K562 (cell line): Measurements from ENCODE around the gene SLC15A1.

Source experiments
- CBFA2T3 ChIP-seq: fragments of 450-650 bp; IDR thresholded peaks from 2 replicates; pipeline ENCODE4 v1.6.1; 2017
- EGR1 ChIP-seq: fragments of 450-650 bp; conservative IDR thresholded peaks from 2 replicates; pipeline ENCODE4 v1.6.1; 2017; ENCODE audit warnings: mild to moderate bottlenecking
- FOXJ3 ChIP-seq: sonication (generic); formaldehyde crosslinking; IDR thresholded peaks from 2 replicates; pipeline ENCODE4 v1.4.0; 2020; ENCODE audit warnings: mild to moderate bottlenecking, missing genetic modification reagents
- GTF2A2 ChIP-seq: IDR thresholded peaks from 2 replicates; pipeline ENCODE4 v1.6.1; 2016; ENCODE audit warnings: mild to moderate bottlenecking, missing genetic modification characterization, missing compliant biosample characterization
- MAZ ChIP-seq, 2 experiments: fragments of 450-650 bp in 1 of 2; sonication (generic) in 1 of 2; formaldehyde crosslinking; IDR thresholded peaks in 1 of 2; conservative IDR thresholded peaks in 1 of 2; 2 replicates each; pipeline versions ENCODE4 v1.4.0 to v1.5.0; 2020; ENCODE audit warnings: mild to moderate bottlenecking in 1 of 2, missing genetic modification reagents in 1 of 2
- MLLT1 ChIP-seq, 2 experiments: fragments of 450-650 bp; IDR thresholded peaks; 2 replicates each; pipeline ENCODE4 v1.6.1; 2016
- NCOR1 ChIP-seq: fragments of 450-650 bp; IDR thresholded peaks from 2 replicates; pipeline ENCODE4 v1.6.1; 2016; ENCODE audit warnings: mild to moderate bottlenecking, moderate library complexity
- NKRF ChIP-seq: fragments of 450-650 bp; IDR thresholded peaks from 2 replicates; pipeline ENCODE4 v1.6.1; 2016; ENCODE audit warnings: borderline replicate concordance
- SP1 ChIP-seq: sonication (generic); formaldehyde crosslinking; IDR thresholded peaks from 2 replicates; pipeline ENCODE4 v1.8.1; 2022; ENCODE audit warnings: mild to moderate bottlenecking, missing genetic modification reagents
- USF1 ChIP-seq: sonication (generic); formaldehyde crosslinking; IDR thresholded peaks from 2 replicates; pipeline ENCODE4 v1.9.0; 2022; ENCODE audit warnings: mild to moderate bottlenecking, missing genetic modification reagents
- ZNF165 ChIP-seq: fragments of 250-450 bp; sonication (Bioruptor Pico); IDR thresholded peaks from 2 replicates; pipeline ENCODE4 v1.4.0; 2020; ENCODE audit warnings: borderline replicate concordance
- TF ChIP-seq, protein P1 (sequence below): fragments of 450-650 bp; IDR thresholded peaks from 2 replicates; pipeline ENCODE4 v1.6.1; 2017; ENCODE audit warnings: mild to moderate bottlenecking, moderate library complexity
- TF ChIP-seq, protein P2 (sequence below), 3 experiments: IDR thresholded peaks in 2 of 3; conservative IDR thresholded peaks in 1 of 3; 2 replicates each; pipeline ENCODE4 v1.5.1; 2011 to 2012; ENCODE audit warnings: low read length in 3 of 3, mild to moderate bottlenecking in 3 of 3, control low read depth in 2 of 3, improper control_type of control experiment in 1 of 3, inconsistent platforms in 1 of 3, low read depth in 1 of 3, mixed read lengths in 1 of 3, moderate library complexity in 1 of 3; ENCODE audit not compliant: insufficient read depth in 2 of 3

DNA sequence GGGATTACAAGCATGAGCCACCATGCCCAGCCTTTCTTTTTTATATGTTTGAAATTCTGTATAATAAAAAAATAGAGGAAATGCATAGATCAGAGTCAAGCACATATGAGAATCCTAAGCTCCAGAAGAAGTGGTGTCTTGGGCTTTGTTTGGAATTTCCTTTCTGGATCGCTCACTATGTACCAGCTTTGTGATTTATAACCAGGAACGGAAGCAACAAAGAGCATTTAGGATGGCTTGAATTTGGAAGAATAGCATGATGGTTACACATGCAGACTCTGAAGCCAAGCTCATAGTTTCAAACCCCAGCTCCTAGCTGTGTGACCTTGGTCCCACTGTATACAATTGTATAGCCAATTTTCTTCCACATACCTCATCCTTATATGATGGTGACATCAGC is 28.0 kb upstream of the SLC15A1 start:
- no peak for TF ChIP-seq MAZ (CRISPR knock-in tag; conservative IDR thresholded peaks at IDR 0.05 in 1 of 2, IDR thresholded peaks at IDR 0.05 in 1 of 2)
- TF ChIP-seq, protein P1, sequence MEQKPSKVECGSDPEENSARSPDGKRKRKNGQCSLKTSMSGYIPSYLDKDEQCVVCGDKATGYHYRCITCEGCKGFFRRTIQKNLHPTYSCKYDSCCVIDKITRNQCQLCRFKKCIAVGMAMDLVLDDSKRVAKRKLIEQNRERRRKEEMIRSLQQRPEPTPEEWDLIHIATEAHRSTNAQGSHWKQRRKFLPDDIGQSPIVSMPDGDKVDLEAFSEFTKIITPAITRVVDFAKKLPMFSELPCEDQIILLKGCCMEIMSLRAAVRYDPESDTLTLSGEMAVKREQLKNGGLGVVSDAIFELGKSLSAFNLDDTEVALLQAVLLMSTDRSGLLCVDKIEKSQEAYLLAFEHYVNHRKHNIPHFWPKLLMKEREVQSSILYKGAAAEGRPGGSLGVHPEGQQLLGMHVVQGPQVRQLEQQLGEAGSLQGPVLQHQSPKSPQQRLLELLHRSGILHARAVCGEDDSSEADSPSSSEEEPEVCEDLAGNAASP = no peak
- no peak for TF ChIP-seq USF1 (CRISPR knock-in tag)
- no peak for TF ChIP-seq SP1
- TF ChIP-seq FOXJ3 (CRISPR knock-in tag) = no peak
- TF ChIP-seq EGR1 = no peak
- TF ChIP-seq CBFA2T3 = no peak
- TF ChIP-seq NKRF = no peak
- TF ChIP-seq GTF2A2 (tag) = no peak
- TF ChIP-seq ZNF165 (CRISPR knock-in tag) = no peak
- no peak for TF ChIP-seq MLLT1 (IDR thresholded peaks at IDR 0.05)
- TF ChIP-seq, protein P2, sequence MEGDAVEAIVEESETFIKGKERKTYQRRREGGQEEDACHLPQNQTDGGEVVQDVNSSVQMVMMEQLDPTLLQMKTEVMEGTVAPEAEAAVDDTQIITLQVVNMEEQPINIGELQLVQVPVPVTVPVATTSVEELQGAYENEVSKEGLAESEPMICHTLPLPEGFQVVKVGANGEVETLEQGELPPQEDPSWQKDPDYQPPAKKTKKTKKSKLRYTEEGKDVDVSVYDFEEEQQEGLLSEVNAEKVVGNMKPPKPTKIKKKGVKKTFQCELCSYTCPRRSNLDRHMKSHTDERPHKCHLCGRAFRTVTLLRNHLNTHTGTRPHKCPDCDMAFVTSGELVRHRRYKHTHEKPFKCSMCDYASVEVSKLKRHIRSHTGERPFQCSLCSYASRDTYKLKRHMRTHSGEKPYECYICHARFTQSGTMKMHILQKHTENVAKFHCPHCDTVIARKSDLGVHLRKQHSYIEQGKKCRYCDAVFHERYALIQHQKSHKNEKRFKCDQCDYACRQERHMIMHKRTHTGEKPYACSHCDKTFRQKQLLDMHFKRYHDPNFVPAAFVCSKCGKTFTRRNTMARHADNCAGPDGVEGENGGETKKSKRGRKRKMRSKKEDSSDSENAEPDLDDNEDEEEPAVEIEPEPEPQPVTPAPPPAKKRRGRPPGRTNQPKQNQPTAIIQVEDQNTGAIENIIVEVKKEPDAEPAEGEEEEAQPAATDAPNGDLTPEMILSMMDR (IDR thresholded peaks at IDR 0.05 in 2 of 3, conservative IDR thresholded peaks at IDR 0.05 in 1 of 3; ENCODE audit: insufficient read depth in 2 of 3, low read depth in 1 of 3, low read length in 3 of 3) = no peak
- no peak for TF ChIP-seq NCOR1
